Suprapubic skin (tissue), 4 donors: ENCODE measurements around the gene RSPO3. TPM values are rescaled to one million over a fixed set of nuclear protein-coding genes. Genes with fewer than 3 reads are reported as not detected.

Experiments
- DNase-seq, 2 donors: peaks; one replicate each; pipeline ENCODE4 v3.0.0-alpha.2; 2019; ENCODE audit warnings: low spot score in 2 of 2
- H3K27ac ChIP-seq: fragments of 200-600 bp; sonication (generic); one replicate; pipeline ENCODE4 v1.5.1; 2019
- H3K27me3 ChIP-seq: fragments of 200-600 bp; sonication (generic); one replicate; pipeline ENCODE4 v1.5.1; 2019
- H3K36me3 ChIP-seq: fragments of 200-600 bp; sonication (generic); one replicate; pipeline ENCODE4 v1.5.1; 2019
- H3K4me1 ChIP-seq: fragments of 200-600 bp; sonication (generic); one replicate; pipeline ENCODE4 v1.5.1; 2019
- H3K4me3 ChIP-seq: fragments of 200-600 bp; sonication (generic); one replicate; pipeline ENCODE4 v1.5.1; 2019; ENCODE audit warnings: mild to moderate bottlenecking
- H3K9me3 ChIP-seq: fragments of 200-600 bp; sonication (generic); one replicate; pipeline ENCODE4 v1.5.1; 2019
- EP300 ChIP-seq: sonication (generic); formaldehyde crosslinking; IDR thresholded peaks from one replicate; pipeline ENCODE4 v1.6.1; 2017; ENCODE audit warnings: antibody characterized with exemption
- POLR2A ChIP-seq, 2 donors: fragments of 450-650 bp; IDR thresholded peaks; one replicate each; pipeline ENCODE4 v1.6.1; 2017; ENCODE audit warnings: antibody characterized with exemption in 2 of 2, mild to moderate bottlenecking in 2 of 2, moderate library complexity in 2 of 2
- POLR2AphosphoS5 ChIP-seq, 3 donors: sonication (generic); formaldehyde crosslinking; IDR thresholded peaks; one replicate each; pipeline ENCODE4 v1.6.1; 2017; ENCODE audit warnings: antibody characterized with exemption in 3 of 3
- WGBS: methylation state at CpG from one replicate; pipeline ENCODE4 v1.1.5; 2018; 5-methylcytosine and 5-hydroxymethylcytosine counted together
- total RNA-seq, 4 donors: library from RNA; depleted of rRNA; stranded (reverse); fragments of >200 nt; gene quantifications; one replicate each; pipeline ENCODE4 v1.1.0, GENCODE V29; 2016
- TF ChIP-seq, protein P1 (sequence below), 2 donors: fragments of 200-600 bp in 1 of 2; fragments of 450-650 bp in 1 of 2; sonication (generic) in 1 of 2; IDR thresholded peaks; one replicate each; pipeline ENCODE4 v1.5.1; 2016 to 2019; ENCODE audit warnings: antibody characterized with exemption in 2 of 2, mild to moderate bottlenecking in 1 of 2, moderate library complexity in 1 of 2

RSPO3 gene
- total RNA-seq, 4 donors from 2014 or later: 0.39 to 3.2 (median 1.1) TPM

DNA sequence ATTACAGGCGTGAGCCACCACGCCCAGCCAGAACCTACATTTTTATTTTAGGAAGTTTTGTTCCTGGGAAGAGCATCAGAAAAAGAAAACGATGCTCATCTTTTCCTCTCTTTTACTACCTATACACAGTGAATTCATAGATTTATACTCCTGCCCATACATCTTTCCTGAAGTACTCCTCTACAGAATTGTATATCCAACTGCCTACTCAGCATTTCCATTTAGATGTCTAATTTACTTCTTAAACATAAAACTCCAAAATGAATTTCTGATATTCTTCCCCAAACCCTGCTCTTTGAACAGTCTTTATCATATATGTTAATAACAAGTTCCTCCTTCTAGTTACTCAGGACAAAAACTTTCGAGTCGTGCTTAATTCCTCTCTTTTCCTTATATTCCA is 39.8 kb upstream of the RSPO3 start:
- Histone ChIP-seq H3K36me3 (no peaks in the 10 kb centered on the region), H3K27ac (no peak overlapping the region), H3K4me1 (no peaks in the 10 kb centered on the region), H3K4me3 (no peak overlapping the region), H3K27me3 (no peaks in the 10 kb centered on the region), H3K9me3 (no peaks in the 10 kb centered on the region)
- TF ChIP-seq EP300: no peak
- TF ChIP-seq, protein P1, sequence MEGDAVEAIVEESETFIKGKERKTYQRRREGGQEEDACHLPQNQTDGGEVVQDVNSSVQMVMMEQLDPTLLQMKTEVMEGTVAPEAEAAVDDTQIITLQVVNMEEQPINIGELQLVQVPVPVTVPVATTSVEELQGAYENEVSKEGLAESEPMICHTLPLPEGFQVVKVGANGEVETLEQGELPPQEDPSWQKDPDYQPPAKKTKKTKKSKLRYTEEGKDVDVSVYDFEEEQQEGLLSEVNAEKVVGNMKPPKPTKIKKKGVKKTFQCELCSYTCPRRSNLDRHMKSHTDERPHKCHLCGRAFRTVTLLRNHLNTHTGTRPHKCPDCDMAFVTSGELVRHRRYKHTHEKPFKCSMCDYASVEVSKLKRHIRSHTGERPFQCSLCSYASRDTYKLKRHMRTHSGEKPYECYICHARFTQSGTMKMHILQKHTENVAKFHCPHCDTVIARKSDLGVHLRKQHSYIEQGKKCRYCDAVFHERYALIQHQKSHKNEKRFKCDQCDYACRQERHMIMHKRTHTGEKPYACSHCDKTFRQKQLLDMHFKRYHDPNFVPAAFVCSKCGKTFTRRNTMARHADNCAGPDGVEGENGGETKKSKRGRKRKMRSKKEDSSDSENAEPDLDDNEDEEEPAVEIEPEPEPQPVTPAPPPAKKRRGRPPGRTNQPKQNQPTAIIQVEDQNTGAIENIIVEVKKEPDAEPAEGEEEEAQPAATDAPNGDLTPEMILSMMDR (IDR thresholded peaks at IDR 0.05): no peak
- no peak for TF ChIP-seq POLR2AphosphoS5 (IDR thresholded peaks at IDR 0.05)
- TF ChIP-seq POLR2A (IDR thresholded peaks at IDR 0.05): no peak
- WGBS: 90% methylated on average over 5 of the region's 5 CpGs
- no peak for DNase-seq

DNA sequence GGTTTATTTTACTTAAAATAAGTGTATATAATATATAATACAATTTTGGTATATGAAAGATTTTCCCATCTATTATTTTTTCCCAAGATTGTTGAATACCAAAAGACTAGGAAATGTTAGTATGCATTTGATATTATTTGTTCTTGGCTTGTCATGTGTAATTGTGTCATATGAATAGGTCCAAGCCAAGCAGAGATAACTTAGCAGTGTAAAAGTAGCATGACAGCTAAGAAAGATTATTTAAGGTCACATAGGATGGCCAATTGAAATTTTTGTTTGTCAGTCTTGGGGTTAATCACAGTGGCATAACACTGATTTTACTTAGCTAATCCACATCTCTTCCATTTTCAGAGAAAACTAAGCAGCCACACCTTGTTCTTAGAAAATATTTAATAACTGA is 38.8 kb upstream of the RSPO3 start:
- no peaks in the 10 kb centered on the region for H3K27me3 ChIP-seq
- no peak overlapping the region for H3K27ac ChIP-seq
- H3K4me1 ChIP-seq: no peaks in the 10 kb centered on the region
- no peaks in the 10 kb centered on the region for H3K9me3 ChIP-seq
- TF ChIP-seq, protein P1 (IDR thresholded peaks at IDR 0.05): no peak
- no peak for TF ChIP-seq EP300
- TF ChIP-seq POLR2AphosphoS5 (IDR thresholded peaks at IDR 0.05): no peak
- TF ChIP-seq POLR2A (IDR thresholded peaks at IDR 0.05): no peak
- no peak overlapping the region for H3K4me3 ChIP-seq
- DNase-seq: no peak
- no peaks in the 10 kb centered on the region for H3K36me3 ChIP-seq

DNA sequence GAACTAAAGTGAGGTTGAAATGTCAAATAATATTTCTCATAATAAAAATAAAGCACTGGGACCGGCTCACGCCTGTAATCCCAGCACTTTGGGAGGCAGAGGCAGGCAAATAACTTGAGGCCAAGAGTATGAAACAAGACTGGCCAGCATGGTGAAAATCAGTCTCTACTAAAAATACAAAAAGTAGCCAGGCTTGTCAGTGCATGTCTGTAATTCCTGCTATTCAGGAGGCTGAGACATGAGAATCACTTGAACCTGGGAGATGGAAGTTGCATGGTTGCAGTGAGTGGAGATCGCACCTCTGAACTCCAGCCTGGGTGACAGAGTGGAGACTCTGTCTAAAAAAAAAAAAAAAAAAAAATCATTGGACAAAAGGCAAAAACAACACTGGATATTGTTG is 38.4 kb upstream of the RSPO3 start:
- Histone ChIP-seq H3K36me3 (no peaks in the 10 kb centered on the region), H3K4me3 (no peak overlapping the region), H3K27ac (no peak overlapping the region), H3K4me1 (no peaks in the 10 kb centered on the region), H3K9me3 (no peaks in the 10 kb centered on the region), H3K27me3 (no peaks in the 10 kb centered on the region)
- no peak for DNase-seq
- 77% methylated on average over 3 of the region's 3 CpGs for WGBS
- TF ChIP-seq, protein P1 (IDR thresholded peaks at IDR 0.05): no peak
- no peak for TF ChIP-seq EP300

DNA sequence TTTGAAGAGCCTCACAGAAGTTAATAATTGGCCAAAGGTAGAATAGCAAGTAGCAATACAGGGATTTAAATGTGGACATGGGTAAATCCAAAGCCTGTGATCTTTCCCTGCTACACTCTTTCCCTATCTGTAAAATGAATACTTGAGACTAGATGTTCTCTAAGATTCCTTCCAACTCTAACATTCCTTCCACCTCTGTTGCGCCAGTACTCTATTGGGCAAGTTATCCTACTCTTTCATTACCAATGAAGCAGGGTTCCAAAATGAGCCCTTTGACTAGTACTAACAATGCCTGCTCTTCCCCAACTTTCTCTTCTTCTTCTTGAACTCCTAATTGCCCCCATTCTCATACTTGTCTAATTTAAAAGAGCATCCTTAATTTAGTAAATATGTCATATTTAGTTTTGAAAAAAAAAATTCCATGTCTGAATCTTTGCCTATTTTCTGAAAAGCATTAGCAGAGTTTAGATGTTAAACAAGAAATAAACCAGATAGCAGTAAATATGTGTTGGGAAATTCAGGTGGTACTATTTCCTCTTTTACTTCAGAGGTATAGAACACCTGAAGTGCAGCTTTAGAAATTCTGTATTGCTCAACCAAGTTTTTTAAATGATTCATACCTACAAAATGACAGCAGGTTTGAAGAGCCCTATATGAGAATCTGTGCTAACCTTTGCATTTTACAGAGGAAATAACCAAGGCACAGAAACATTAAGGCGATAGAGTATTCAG is 35.1 kb upstream of the RSPO3 start:
- DNase-seq: no peak
- no peak overlapping the region for H3K27ac ChIP-seq
- no peaks in the 10 kb centered on the region for H3K27me3 ChIP-seq
- H3K9me3 ChIP-seq: no peaks in the 10 kb centered on the region
- no peaks in the 10 kb centered on the region for H3K36me3 ChIP-seq
- no peak overlapping the region for H3K4me3 ChIP-seq
- H3K4me1 ChIP-seq: no peaks in the 10 kb centered on the region
- TF ChIP-seq POLR2A (IDR thresholded peaks at IDR 0.05): no peak
- no peak for TF ChIP-seq EP300
- no peak for TF ChIP-seq POLR2AphosphoS5 (IDR thresholded peaks at IDR 0.05)
- TF ChIP-seq, protein P1 (IDR thresholded peaks at IDR 0.05): no peak
- 92% methylated on average over 2 of the region's 2 CpGs for WGBS

DNA sequence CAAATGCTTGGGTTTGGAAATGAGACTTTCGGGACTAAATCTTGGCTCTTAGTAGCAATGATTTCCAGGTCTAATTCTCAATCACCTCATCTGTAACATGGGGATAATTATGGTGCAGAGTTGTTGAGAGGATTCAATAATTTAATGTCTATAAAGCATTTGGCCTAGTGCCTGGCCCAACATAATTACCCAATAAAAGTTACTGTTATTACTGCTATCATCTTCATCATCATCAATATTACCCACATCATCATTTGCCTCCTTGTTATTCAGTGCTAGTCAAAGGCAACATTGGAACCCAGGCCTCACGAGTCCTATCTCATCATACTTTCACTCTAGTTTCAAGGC is 34.5 kb upstream of the RSPO3 start:
- no peaks in the 10 kb centered on the region for H3K4me1 ChIP-seq
- H3K27ac ChIP-seq: no peak overlapping the region
- WGBS: 85% methylated on average over 2 of the region's 2 CpGs
- no peaks in the 10 kb centered on the region for H3K9me3 ChIP-seq
- DNase-seq: no peak
- no peak overlapping the region for H3K4me3 ChIP-seq
- TF ChIP-seq EP300: no peak
- no peak for TF ChIP-seq POLR2A (IDR thresholded peaks at IDR 0.05)
- TF ChIP-seq POLR2AphosphoS5 (IDR thresholded peaks at IDR 0.05): no peak
- TF ChIP-seq, protein P1 (IDR thresholded peaks at IDR 0.05): no peak
- no peaks in the 10 kb centered on the region for H3K27me3 ChIP-seq
- H3K36me3 ChIP-seq: no peaks in the 10 kb centered on the region
